Measurements from ENCODE around the gene PKN2. TPM values are rescaled to one million over a fixed set of nuclear protein-coding genes. Genes with fewer than 3 reads are reported as not detected.

Gene PKN2
- polyA plus RNA-seq, 3 donors: 6.9 to 23.0 (median 8.7) TPM

DNA sequence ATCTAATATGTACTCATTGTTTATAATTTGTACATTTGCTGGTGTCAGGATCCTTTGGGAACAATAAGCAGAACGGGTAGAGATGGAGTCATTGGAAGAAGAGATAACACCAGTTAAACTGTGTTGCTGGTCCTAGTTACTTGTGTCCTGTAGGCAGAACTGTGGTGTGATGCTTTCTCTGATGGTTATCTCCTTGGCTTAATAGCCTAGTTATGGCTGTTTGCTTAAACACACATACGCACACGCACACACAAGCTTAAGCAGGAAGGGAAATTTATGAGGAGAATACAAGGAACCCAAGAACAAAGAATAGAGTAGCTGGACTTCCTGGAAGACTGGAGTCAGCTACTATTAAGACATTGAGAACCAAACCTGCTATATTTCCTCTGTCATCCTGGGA, 5.7 kb upstream of the PKN2 start:
- H3K36me3 ChIP-seq (replicated peaks in 1 of 2; ENCODE audit: control insufficient read depth in 1 of 2, insufficient read depth in 2 of 2, low read length in 2 of 2): no peaks in the 10 kb centered on the region
- H3K4me3 ChIP-seq (replicated peaks in 1 of 3; ENCODE audit: low read depth in 2 of 3, low read length in 3 of 3): no peak overlapping the region
- H4K20me1 ChIP-seq (ENCODE audit: insufficient read depth, low read length): no peaks in the 10 kb centered on the region
- no peak overlapping the region for H3K4me2 ChIP-seq (replicated peaks; ENCODE audit: extremely low read depth, low read length, poor library complexity, severe bottlenecking)
- H3K27me3 ChIP-seq (ENCODE audit: control insufficient read depth in 2 of 2, insufficient read depth in 2 of 2, low read length in 2 of 2): no peaks in the 10 kb centered on the region
- intact Hi-C loops (cut with micrococcal nuclease): no loop called here
- no peaks in the 10 kb centered on the region for H3K36me3 Mint-ChIP-seq
- TF ChIP-seq, protein P1, sequence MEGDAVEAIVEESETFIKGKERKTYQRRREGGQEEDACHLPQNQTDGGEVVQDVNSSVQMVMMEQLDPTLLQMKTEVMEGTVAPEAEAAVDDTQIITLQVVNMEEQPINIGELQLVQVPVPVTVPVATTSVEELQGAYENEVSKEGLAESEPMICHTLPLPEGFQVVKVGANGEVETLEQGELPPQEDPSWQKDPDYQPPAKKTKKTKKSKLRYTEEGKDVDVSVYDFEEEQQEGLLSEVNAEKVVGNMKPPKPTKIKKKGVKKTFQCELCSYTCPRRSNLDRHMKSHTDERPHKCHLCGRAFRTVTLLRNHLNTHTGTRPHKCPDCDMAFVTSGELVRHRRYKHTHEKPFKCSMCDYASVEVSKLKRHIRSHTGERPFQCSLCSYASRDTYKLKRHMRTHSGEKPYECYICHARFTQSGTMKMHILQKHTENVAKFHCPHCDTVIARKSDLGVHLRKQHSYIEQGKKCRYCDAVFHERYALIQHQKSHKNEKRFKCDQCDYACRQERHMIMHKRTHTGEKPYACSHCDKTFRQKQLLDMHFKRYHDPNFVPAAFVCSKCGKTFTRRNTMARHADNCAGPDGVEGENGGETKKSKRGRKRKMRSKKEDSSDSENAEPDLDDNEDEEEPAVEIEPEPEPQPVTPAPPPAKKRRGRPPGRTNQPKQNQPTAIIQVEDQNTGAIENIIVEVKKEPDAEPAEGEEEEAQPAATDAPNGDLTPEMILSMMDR (IDR thresholded peaks at IDR 0.05): no peak
- peaks cover 10 to 12% of the 10 kb centered on the region in 2 donors for H3K4me1 ChIP-seq (ENCODE audit: control insufficient read depth in 1 of 2, insufficient read depth in 2 of 2, low read length in 2 of 2)
- peaks cover 0 to 4% (median 0%) of the 10 kb centered on the region in 3 donors for H3K27me3 Mint-ChIP-seq (ENCODE audit: low read depth in 3 of 3)
- H3K4me1 Mint-ChIP-seq: peaks cover 7% of the 10 kb centered on the region
- 100% methylated on average over 1 of the region's 3 CpGs for WGBS (ENCODE audit: insufficient coverage)
- no peaks in the 10 kb centered on the region for H3K9me3 ChIP-seq (replicated peaks in 1 of 2; ENCODE audit: control insufficient read depth in 1 of 2, insufficient read depth in 1 of 2, low read length in 2 of 2)
- H3K27ac ChIP-seq (ENCODE audit: low read depth in 1 of 2, low read length in 2 of 2): no peak overlapping the region
- H2AFZ ChIP-seq (ENCODE audit: insufficient read depth, low read depth, low read length, poor library complexity, severe bottlenecking): no peak overlapping the region
- no peaks in the 10 kb centered on the region for H3K79me2 ChIP-seq (ENCODE audit: insufficient read depth, low read length)
- H3K27ac Mint-ChIP-seq: no peak overlapping the region
- DNase-seq: no peak
- no peak overlapping the region for H3K9ac ChIP-seq (ENCODE audit: insufficient read depth, low read length, poor library complexity, severe bottlenecking)
- H3K4me3 Mint-ChIP-seq: no peak overlapping the region
- H3K9me3 Mint-ChIP-seq: no peaks in the 10 kb centered on the region

GRCh38 chr1:88680471-88680870, 3.6 kb upstream of the PKN2 start:
- H3K4me3 Mint-ChIP-seq: no peak overlapping the region
- TF ChIP-seq, protein P1 (IDR thresholded peaks at IDR 0.05): no peak

More at GRCh38 chr1:88680471-88680870, 3.6 kb upstream of the PKN2 start:
- Mint-ChIP-seq H3K9me3 (no peaks in the 10 kb centered on the region), H3K27me3 (ENCODE audit: low read depth in 3 of 3) (peaks cover 0 to 4% (median 0%) of the 10 kb centered on the region in 3 donors), H3K27ac (no peak overlapping the region), H3K4me1 (peaks cover 8% of the 10 kb centered on the region), H3K36me3 (no peaks in the 10 kb centered on the region)
- H2AFZ ChIP-seq (ENCODE audit: insufficient read depth, low read depth, low read length, poor library complexity, severe bottlenecking): no peak overlapping the region
- intact Hi-C loops (cut with micrococcal nuclease): loop anchor here (5.0 kb wide), 1 partner anchor 212 kb away; the partner anchor contains the start of gene GTF2B (in 2 of the 2)
- peaks cover 5% of the 10 kb centered on the region for H4K20me1 ChIP-seq (ENCODE audit: insufficient read depth, low read length)
- peaks cover 11% of the 10 kb centered on the region for H3K79me2 ChIP-seq (ENCODE audit: insufficient read depth, low read length)
- no CpG with 5 or more reads among the region's 3 CpGs for WGBS (ENCODE audit: insufficient coverage)
- no peak overlapping the region for H3K9ac ChIP-seq (ENCODE audit: insufficient read depth, low read length, poor library complexity, severe bottlenecking)
- H3K4me3 ChIP-seq (replicated peaks in 1 of 3; ENCODE audit: low read depth in 2 of 3, low read length in 3 of 3): no peak overlapping the region
- H3K9me3 ChIP-seq (replicated peaks in 1 of 2; ENCODE audit: control insufficient read depth in 1 of 2, insufficient read depth in 1 of 2, low read length in 2 of 2): no peaks in the 10 kb centered on the region
- no peaks in the 10 kb centered on the region for H3K27me3 ChIP-seq (ENCODE audit: control insufficient read depth in 2 of 2, insufficient read depth in 2 of 2, low read length in 2 of 2)
- H3K4me1 ChIP-seq (ENCODE audit: control insufficient read depth in 1 of 2, insufficient read depth in 2 of 2, low read length in 2 of 2): peaks cover 14 to 15% of the 10 kb centered on the region in 2 donors
- no peak for DNase-seq
- no peak overlapping the region for H3K27ac ChIP-seq (ENCODE audit: low read depth in 1 of 2, low read length in 2 of 2)
- no peak overlapping the region for H3K4me2 ChIP-seq (replicated peaks; ENCODE audit: extremely low read depth, low read length, poor library complexity, severe bottlenecking)
- no peaks in the 10 kb centered on the region for H3K36me3 ChIP-seq (replicated peaks in 1 of 2; ENCODE audit: control insufficient read depth in 1 of 2, insufficient read depth in 2 of 2, low read length in 2 of 2)

All from CD14-positive monocyte (primary cell).